GM12872 (cell line): ENCODE data around the gene TTC12.

Experiments
- TF ChIP-seq, protein P1 (sequence below): IDR thresholded peaks from 3 replicates; pipeline ENCODE4 v1.5.1; 2011; ENCODE audit warnings: low read depth, mild to moderate bottlenecking, low read length, moderate library complexity; ENCODE audit not compliant: insufficient read depth

The TTC12 gene

DNA sequence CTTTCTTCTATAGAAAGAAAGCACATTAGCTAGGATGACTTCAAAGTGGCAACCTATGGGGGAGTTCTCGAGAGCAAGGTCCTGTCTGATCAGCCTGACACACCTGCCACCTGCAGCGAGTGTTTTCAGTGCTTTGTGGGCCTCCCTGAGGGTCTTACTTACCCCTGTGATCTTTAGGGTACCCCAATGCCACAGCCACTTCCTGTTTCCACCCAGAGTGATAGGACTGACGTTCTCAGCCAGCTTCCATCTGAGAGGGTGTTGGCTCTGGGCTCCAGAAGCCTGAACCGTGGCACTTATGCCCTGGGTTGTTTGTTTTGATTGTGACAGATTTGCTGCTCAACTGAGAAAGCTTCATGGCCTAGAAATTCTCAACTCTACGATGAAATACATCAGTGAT lies 51.5 kb downstream of the TTC12 start:
- TF ChIP-seq, protein P1, sequence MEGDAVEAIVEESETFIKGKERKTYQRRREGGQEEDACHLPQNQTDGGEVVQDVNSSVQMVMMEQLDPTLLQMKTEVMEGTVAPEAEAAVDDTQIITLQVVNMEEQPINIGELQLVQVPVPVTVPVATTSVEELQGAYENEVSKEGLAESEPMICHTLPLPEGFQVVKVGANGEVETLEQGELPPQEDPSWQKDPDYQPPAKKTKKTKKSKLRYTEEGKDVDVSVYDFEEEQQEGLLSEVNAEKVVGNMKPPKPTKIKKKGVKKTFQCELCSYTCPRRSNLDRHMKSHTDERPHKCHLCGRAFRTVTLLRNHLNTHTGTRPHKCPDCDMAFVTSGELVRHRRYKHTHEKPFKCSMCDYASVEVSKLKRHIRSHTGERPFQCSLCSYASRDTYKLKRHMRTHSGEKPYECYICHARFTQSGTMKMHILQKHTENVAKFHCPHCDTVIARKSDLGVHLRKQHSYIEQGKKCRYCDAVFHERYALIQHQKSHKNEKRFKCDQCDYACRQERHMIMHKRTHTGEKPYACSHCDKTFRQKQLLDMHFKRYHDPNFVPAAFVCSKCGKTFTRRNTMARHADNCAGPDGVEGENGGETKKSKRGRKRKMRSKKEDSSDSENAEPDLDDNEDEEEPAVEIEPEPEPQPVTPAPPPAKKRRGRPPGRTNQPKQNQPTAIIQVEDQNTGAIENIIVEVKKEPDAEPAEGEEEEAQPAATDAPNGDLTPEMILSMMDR = no peak

DNA sequence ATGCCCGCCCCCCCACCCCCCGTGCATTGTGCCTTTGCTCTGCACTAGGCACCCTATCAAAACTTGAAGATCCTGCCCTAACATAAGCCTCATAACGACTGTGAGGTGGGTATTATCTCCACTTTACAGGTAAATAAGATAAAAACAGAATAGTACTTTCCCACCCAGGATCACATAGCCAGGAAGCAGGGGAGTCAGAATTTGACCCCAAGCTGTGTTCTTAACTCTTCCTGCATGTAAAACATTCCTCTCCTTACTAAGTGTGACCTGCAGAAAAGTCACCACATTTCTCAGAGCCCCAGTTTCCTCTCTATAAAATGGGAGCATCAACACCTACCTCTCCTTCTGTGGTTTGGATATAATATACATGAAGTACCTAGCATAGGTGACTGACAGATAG lies 55.0 kb downstream of the TTC12 start:
- TF ChIP-seq, protein P1 = no peak

DNA sequence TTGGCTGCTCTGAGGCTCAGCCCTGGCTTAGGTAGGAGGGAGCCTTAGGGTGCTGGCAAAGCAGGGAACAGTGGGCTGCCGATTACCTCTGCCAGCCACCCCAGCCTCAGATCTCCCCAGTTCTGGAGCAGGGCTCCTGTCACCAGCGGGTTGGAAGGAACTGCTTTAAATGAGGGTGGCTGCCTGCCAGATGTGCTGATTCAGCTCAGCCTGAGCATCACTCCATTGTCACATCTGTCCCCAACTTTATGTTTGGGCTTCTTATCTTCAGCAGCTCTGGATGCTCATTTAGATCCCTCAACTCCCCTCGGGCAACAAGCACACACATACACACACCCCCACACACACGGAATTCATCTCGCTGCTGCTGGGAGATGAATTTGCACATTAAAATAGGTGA lies 56.3 kb downstream of the TTC12 start:
- TF ChIP-seq, protein P1 = no peak

DNA sequence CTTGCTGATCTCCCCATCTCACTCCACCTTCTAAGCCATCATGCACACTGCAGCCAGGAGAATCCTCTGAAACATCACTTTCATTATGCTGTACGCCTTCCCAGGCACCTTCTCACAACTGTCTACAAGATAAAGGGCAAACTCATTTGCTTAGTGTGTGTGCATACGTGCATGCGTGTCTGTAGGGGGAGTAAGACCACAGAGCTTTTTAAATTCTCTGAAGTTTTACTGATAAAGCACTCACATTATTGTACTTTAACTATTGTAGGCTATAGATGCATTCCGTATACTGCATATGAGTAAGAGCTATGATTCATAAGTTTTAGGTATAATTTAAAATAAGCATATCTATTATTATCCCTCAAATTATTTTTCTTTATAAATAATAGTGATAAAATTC lies 57.9 kb downstream of the TTC12 start:
- TF ChIP-seq, protein P1 = 0 out of 3 replicates have a peak, but pooled peaks have one; percentile 9

DNA sequence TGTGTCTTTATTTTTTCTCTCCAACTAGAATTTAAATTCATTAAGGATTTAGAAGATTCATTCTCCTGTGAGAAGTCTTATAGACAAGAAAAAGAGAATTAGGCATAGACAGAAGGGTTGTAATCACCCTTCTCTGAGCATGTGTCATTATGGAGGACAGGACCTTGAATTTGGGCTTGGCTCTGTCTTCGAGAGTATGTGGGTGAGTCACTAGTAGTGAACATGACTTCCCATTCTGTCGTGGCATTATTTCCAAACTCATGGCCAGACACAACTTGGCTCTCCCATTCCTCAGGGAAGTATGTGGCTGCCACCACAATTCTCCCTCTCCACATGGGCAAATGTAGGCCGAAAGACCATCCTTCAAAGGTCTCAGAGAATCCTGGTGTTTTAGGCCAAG lies 58.9 kb downstream of the TTC12 start:
- TF ChIP-seq, protein P1 = no peak

DNA sequence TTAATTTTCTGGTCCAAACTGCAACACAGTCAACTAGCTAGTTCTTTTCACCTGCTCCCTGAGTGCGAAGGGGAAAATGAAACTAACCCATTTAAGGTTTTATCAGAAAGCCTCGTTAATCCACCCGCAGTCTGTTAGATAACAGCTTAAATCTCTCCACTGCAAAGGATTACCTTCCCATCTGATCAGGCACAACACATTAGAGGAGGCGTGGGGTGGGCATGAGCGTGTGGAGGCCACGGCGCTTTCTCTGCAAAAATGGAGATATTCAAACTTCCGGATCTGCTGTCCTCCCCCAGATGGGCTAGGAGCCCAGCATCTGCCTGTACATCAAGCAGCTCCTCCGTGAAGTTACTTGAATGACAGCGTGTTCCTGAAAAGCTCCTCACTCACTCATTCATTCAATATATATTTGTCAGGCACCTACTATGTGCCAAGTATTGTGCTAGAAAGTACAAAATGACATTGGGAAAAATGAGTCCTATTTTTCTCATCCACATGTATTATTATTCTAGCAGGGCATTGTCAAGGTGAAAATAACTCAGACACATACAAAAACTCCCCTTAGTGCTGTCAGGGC lies 59.7 kb downstream of the TTC12 start:
- TF ChIP-seq, protein P1 = no peak

DNA sequence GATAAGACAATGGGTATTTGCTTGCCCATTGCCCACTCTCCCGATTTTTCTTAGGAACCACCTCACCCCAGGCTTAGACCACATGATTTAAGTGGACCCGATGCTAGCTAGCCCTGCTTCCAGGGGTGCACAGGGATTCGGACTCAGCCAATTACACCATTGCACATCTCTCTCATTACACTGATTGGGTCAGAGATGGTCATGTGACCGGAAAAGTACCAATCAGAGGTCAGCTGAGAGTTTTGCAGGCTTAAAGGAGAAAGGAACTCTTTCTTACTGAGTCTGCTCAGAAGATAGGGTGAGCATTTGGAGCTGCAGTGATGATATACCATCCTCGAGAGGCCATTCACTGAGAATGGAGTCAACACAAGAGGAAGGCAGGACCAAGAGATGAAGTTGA lies 61.0 kb downstream of the TTC12 start:
- TF ChIP-seq, protein P1 = no peak
